ENCODE data around the gene TBC1D22A. TPM values are rescaled to one million over a fixed set of nuclear protein-coding genes. Genes with fewer than 3 reads are reported as not detected.
A peak's percentile ranks its signal among the peaks of the same experiment; 100 is the strongest.

TBC1D22A gene
- total and polyA plus RNA-seq, 2 experiments from 2014 or later = 9.6 to 13.3 TPM

DNA sequence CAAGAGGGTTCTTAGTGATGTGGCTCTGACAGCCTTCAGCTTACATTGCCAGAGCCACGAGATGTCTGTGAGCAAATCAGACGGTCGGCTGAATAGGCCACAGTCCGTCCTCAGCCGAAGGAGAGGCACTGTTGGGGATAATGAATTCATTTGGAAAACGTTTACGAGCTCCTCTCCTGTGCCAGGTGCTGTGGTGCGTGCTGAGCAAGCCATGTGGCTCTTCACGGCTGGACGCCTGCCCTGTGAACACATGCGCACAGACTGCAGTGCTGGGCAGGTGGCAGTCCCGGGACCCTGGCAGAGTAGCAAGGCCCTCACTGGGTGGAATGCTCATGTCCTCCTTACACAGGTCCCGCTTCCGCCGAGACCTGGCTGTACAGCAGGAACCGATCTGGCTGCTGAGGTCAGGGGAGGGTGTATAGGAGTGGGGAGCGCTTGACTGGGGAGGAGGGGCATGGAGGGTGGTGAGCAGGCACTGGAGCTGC lies 6.8 kb downstream of the TBC1D22A start:
- Histone ChIP-seq H3K4me3 (no peak overlapping the region), H3K4me2 (no peak overlapping the region), H3K4me1 (ENCODE audit: insufficient read depth) (peaks cover 6% of the 10 kb centered on the region; the same call in 1 of the 2 replicates), H4K20me1 (replicated peaks; ENCODE audit: insufficient read depth) (no peaks in the 10 kb centered on the region; the same call in 1 of the 2 replicates), H3K9me2 (ENCODE audit: insufficient read depth) (no peaks in the 10 kb centered on the region), H3F3A (replicated peaks; ENCODE audit: low read depth) (no peaks in the 10 kb centered on the region), H3K27ac (ENCODE audit: low read depth) (no peak overlapping the region), H2AFZ (no peak overlapping the region), H3K79me2 (replicated peaks; ENCODE audit: insufficient read depth) (peaks cover 87% of the 10 kb centered on the region), H3K27me3 (ENCODE audit: insufficient read depth) (no peaks in the 10 kb centered on the region), H3K36me3 (ENCODE audit: insufficient read depth) (no peaks in the 10 kb centered on the region)
- Mint-ChIP-seq H3K9me3 (no peaks in the 10 kb centered on the region), H3K4me1 (peaks cover 10% of the 10 kb centered on the region; the same call in 2 of the 3 replicates), H3K36me3 (ENCODE audit: low read depth) (peaks cover 8% of the 10 kb centered on the region; the same call in 1 of the 3 replicates), H3K27me3 (ENCODE audit: insufficient read depth, low read depth, poor library complexity) (peaks cover 4% of the 10 kb centered on the region), H3K27ac (peak overlapping the region; percentile 34), H3K4me3 (no peak overlapping the region)
- ATAC-seq (no peak), DNase-seq (ENCODE audit: low spot score) (no peak)
- TF ChIP-seq, protein P1, sequence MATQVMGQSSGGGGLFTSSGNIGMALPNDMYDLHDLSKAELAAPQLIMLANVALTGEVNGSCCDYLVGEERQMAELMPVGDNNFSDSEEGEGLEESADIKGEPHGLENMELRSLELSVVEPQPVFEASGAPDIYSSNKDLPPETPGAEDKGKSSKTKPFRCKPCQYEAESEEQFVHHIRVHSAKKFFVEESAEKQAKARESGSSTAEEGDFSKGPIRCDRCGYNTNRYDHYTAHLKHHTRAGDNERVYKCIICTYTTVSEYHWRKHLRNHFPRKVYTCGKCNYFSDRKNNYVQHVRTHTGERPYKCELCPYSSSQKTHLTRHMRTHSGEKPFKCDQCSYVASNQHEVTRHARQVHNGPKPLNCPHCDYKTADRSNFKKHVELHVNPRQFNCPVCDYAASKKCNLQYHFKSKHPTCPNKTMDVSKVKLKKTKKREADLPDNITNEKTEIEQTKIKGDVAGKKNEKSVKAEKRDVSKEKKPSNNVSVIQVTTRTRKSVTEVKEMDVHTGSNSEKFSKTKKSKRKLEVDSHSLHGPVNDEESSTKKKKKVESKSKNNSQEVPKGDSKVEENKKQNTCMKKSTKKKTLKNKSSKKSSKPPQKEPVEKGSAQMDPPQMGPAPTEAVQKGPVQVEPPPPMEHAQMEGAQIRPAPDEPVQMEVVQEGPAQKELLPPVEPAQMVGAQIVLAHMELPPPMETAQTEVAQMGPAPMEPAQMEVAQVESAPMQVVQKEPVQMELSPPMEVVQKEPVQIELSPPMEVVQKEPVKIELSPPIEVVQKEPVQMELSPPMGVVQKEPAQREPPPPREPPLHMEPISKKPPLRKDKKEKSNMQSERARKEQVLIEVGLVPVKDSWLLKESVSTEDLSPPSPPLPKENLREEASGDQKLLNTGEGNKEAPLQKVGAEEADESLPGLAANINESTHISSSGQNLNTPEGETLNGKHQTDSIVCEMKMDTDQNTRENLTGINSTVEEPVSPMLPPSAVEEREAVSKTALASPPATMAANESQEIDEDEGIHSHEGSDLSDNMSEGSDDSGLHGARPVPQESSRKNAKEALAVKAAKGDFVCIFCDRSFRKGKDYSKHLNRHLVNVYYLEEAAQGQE (IDR thresholded peaks at IDR 0.05; ENCODE audit: unreplicated experiment) = no peak
- no peak for TF ChIP-seq ZNF462 (CRISPR knock-in tag; IDR thresholded peaks at IDR 0.05)
